Measurements from ENCODE around the gene RCBTB2.
"Not testable (repeated sequence)": the region's sequence is repeated elsewhere in the genome, so short reads cannot be mapped to it uniquely, and the experiment has no call there.

The RCBTB2 gene

DNA sequence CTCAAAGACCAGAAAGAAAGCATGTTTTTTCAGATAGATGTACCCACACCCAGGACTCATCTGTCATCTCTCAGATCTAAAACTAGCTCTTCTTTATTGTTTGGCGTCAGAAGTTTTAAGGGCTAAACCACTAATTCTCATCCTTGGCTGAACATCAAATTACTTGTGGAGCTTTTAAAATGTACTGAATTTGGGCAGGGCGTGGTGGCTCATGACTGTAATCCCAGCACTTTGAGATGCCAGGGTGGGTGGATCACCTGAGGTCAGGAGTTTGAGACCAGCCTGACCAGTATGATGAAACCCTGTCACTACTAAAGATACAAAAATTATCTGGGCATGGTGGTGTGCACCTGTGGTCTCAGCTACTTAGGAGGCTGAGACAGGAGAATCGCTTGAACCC is 47.4 kb downstream of the RCBTB2 start:
- Histone ChIP-seq H3K27me3 (ENCODE audit: control insufficient read depth, insufficient read depth, low read length) (no peaks in the 10 kb centered on the region), H3K36me3 (ENCODE audit: control insufficient read depth, insufficient read depth, low read length) (no peaks in the 10 kb centered on the region), H3K27ac (ENCODE audit: low read depth, low read length) (no peak overlapping the region), H3K4me3 (ENCODE audit: low read length) (no peak overlapping the region), H3K9ac (ENCODE audit: low read length) (no peak overlapping the region), H3K4me1 (ENCODE audit: control insufficient read depth, insufficient read depth, low read length) (no peaks in the 10 kb centered on the region)

DNA sequence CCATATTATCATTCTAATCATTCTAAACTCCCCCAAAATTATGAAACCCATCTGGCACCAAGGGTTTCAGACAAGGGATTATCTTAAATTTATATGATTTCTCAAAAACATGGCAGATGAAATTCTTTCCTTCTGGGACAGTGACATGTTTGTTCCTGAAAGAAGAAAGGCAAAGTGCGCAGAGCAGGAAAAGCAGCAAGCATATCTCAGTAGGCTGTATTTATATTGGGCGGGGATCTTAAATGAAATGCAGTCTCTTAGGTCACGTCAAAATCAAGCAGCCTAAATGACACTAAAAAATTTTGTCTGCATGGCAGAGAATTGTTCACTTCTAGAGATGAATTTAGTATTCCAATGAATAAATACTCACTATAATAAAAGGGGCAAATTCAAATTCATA is 49.3 kb downstream of the RCBTB2 start:
- H3K27ac ChIP-seq (ENCODE audit: low read depth, low read length) = no peak overlapping the region
- no peaks in the 10 kb centered on the region for H3K4me1 ChIP-seq (ENCODE audit: control insufficient read depth, insufficient read depth, low read length)
- no peak overlapping the region for H3K9ac ChIP-seq (ENCODE audit: low read length)
- no peaks in the 10 kb centered on the region for H3K27me3 ChIP-seq (ENCODE audit: control insufficient read depth, insufficient read depth, low read length)
- peaks cover 2% of the 10 kb centered on the region for H3K36me3 ChIP-seq (ENCODE audit: control insufficient read depth, insufficient read depth, low read length)
- no peak overlapping the region for H3K4me3 ChIP-seq (ENCODE audit: low read length)

DNA sequence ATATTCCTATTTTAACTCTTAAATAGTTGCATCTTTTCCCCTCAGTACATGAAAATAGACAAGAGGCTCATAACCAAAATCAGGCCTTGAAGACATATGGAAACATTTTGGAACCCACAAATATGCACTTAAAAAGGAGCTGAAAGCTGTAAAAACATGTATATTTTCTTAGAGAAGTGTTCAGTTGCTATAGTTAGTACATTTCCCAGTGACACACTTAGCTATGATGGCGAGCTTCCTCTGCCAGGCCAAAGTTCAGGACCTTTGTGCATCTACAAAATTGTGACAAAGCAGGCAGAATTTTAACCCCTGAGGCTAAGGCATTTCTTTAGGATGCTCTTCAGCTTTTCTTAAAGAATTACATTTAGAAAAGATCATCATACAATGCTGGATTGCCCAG is 54.5 kb downstream of the RCBTB2 start:
- H3K4me1 ChIP-seq (ENCODE audit: control insufficient read depth, insufficient read depth, low read length) = no peaks in the 10 kb centered on the region
- no peak overlapping the region for H3K27ac ChIP-seq (ENCODE audit: low read depth, low read length)
- no peak overlapping the region for H3K4me3 ChIP-seq (ENCODE audit: low read length)
- H3K9ac ChIP-seq (ENCODE audit: low read length) = no peak overlapping the region
- H3K27me3 ChIP-seq (ENCODE audit: control insufficient read depth, insufficient read depth, low read length) = no peaks in the 10 kb centered on the region
- peaks cover 4% of the 10 kb centered on the region for H3K36me3 ChIP-seq (ENCODE audit: control insufficient read depth, insufficient read depth, low read length)

DNA sequence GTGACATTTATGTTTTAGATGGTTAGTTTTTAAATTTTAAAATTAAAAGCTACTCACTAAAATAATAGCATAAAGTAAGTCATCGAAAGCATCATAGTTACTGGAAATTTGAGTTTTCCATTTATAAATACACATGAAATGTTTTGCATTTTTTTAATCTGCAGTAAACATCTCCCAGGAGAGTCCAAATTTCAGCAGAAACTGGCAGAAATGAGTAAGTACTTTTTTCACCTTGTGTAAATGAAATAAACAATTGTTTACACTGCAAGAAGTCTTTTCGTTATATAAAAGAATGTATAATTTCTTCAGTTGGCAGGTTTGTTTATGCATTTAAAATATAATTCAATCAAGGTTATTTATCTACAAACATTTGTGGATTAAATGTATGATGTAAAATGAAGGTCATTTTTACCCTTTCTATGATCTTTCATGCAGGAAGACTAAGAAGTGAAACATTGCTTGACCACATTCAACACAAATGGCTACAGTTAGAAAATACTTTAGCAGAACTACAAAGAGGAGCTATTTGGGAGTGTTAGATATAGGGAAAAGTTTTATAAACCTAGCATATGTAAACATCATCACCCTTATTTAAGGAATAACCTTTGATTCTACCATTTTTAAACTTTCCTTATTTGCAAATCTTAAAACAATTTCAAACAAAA is 55.6 kb downstream of the RCBTB2 start:
- no peak overlapping the region for H3K4me3 ChIP-seq (ENCODE audit: low read length)
- no peaks in the 10 kb centered on the region for H3K4me1 ChIP-seq (ENCODE audit: control insufficient read depth, insufficient read depth, low read length)
- peaks cover 4% of the 10 kb centered on the region for H3K36me3 ChIP-seq (ENCODE audit: control insufficient read depth, insufficient read depth, low read length)
- no peaks in the 10 kb centered on the region for H3K27me3 ChIP-seq (ENCODE audit: control insufficient read depth, insufficient read depth, low read length)
- no peak overlapping the region for H3K27ac ChIP-seq (ENCODE audit: low read depth, low read length)
- H3K9ac ChIP-seq (ENCODE audit: low read length) = no peak overlapping the region

DNA sequence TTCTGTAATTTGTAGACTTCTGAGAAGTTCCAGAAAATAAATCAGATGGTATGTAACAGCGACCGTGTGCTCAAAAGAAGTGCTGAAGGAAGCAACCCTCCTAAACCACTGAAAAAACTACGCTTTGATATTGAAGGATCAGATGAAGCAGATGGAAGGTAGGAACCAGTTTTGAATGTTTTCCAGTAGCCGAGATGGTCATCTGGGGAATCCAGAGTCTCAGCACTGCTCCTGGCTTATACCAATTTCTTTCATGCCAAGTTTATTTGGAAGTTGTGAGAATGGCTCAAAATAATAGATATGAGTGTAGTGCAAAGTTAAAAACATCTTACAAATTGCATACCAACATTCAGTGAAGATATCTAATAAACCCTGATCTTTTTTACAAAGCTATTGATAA is 56.2 kb downstream of the RCBTB2 start:
- Histone ChIP-seq H3K27ac (ENCODE audit: low read depth, low read length) (peak overlapping the region; percentile 30), H3K4me3 (ENCODE audit: low read length) (no peak overlapping the region), H3K36me3 (ENCODE audit: control insufficient read depth, insufficient read depth, low read length) (peaks cover 4% of the 10 kb centered on the region), H3K27me3 (ENCODE audit: control insufficient read depth, insufficient read depth, low read length) (no peaks in the 10 kb centered on the region), H3K9ac (ENCODE audit: low read length) (no peak overlapping the region), H3K4me1 (ENCODE audit: control insufficient read depth, insufficient read depth, low read length) (no peaks in the 10 kb centered on the region)

DNA sequence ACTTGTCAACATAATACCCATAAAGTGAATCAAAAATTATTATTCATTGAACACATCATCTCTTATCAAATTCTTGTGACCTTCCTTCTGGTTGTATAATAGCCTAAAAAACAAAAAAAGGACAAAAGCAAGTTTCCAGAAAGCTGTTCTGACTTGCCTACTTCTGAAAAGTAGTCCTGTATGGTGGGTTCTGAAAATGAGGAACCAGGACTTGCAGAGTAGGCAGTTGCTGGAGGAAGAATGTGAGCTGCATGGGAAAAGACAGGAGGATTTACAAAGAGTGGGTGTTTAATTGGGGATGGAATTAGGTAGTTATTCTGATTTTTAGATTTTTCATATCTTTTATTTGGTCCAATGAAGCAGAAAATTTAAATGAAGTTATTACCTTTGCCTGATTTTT is 56.7 kb downstream of the RCBTB2 start:
- Histone ChIP-seq H3K36me3 (ENCODE audit: control insufficient read depth, insufficient read depth, low read length) (peaks cover 4% of the 10 kb centered on the region), H3K27ac (ENCODE audit: low read depth, low read length) (no peak overlapping the region), H3K9ac (ENCODE audit: low read length) (no peak overlapping the region), H3K4me1 (ENCODE audit: control insufficient read depth, insufficient read depth, low read length) (no peaks in the 10 kb centered on the region), H3K27me3 (ENCODE audit: control insufficient read depth, insufficient read depth, low read length) (no peaks in the 10 kb centered on the region), H3K4me3 (ENCODE audit: low read length) (no peak overlapping the region)

DNA sequence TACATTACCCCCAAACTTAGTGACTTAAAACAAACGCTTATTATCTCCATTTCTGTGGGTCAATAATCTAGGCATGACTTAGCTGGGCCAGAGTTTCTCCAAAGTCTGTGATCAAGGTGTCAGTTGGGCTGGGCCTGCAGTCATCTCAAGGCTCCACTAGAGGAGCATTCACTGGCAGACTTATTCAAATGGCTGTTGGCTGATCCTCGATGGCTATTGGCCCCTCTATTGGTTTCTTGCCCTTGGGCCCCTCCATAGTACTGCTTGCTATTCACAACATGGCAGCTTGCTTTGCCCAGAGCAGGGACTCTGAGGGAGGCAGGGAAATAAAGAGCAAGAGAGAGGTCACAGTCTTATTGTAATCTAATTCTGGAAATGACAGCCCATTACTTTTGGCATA is 57.6 kb downstream of the RCBTB2 start:
- no peak overlapping the region for H3K27ac ChIP-seq (ENCODE audit: low read depth, low read length)
- H3K27me3 ChIP-seq (ENCODE audit: control insufficient read depth, insufficient read depth, low read length) = no peaks in the 10 kb centered on the region
- H3K9ac ChIP-seq (ENCODE audit: low read length) = no peak overlapping the region
- peaks cover 4% of the 10 kb centered on the region for H3K36me3 ChIP-seq (ENCODE audit: control insufficient read depth, insufficient read depth, low read length)
- no peak overlapping the region for H3K4me3 ChIP-seq (ENCODE audit: low read length)
- H3K4me1 ChIP-seq (ENCODE audit: control insufficient read depth, insufficient read depth, low read length) = no peaks in the 10 kb centered on the region

DNA sequence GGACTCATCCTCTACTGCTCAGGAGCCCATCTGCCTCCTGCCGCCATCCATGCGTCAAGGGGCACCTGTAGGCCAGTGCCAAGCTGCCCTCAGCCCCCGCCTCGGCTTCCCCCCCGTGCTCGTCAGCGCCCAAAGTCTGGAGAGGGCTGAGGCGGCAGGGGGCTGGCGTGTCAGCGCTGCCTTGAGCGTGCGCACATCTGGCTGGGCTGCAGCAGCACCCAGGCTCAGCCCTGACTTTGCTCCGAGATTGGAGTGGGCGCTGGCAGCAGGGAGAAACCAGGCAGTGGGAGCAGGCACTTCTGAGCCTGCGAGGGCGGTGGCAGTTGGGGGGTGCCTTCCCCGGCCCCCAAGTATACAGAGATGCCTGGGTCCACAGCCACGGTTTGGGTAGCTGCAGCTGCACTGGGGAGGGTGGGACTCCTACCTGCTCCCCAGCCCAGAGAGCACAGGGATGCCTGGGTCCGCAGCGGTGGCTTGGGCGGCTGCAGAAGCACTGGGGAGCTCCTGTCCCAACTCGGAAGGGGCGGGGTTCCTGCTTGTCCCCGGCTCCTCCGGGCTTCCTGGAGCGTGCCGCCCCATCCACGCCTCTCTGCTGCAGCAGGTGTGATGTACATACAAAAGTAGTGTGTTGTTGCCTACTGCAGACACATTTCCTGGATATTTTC is 75.2 kb downstream of the RCBTB2 start:
- H3K9ac ChIP-seq (ENCODE audit: low read length) = no peak overlapping the region
- H3K4me3 ChIP-seq (ENCODE audit: low read length) = no peak overlapping the region
- no peaks in the 10 kb centered on the region for H3K27me3 ChIP-seq (ENCODE audit: control insufficient read depth, insufficient read depth, low read length)
- H3K4me1 ChIP-seq (ENCODE audit: control insufficient read depth, insufficient read depth, low read length) = no peaks in the 10 kb centered on the region
- peaks cover 8% of the 10 kb centered on the region for H3K36me3 ChIP-seq (ENCODE audit: control insufficient read depth, insufficient read depth, low read length)
- no peak overlapping the region for H3K27ac ChIP-seq (ENCODE audit: low read depth, low read length)

DNA sequence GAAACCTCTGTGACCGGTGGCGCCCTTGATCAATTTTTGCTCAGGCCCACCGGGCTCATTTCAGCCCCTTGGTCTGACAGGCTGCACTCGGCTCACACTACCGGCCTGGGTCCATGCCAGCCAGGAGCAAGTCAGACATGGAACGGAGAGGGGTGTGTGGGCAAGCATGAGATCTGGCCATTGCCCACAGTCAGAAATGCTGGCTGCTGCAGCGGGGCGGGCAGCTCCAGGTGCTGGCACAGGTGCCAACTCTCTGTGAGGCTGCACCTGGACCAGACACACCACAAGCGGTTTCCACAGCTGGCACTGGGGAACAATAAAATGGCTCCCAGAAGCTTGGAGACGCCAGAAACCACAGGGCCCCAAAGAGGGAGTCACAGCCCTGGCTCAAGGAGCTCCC is 76.3 kb downstream of the RCBTB2 start:
- no peaks in the 10 kb centered on the region for H3K27me3 ChIP-seq (ENCODE audit: control insufficient read depth, insufficient read depth, low read length)
- no peak overlapping the region for H3K4me3 ChIP-seq (ENCODE audit: low read length)
- no peak overlapping the region for H3K27ac ChIP-seq (ENCODE audit: low read depth, low read length)
- no peak overlapping the region for H3K9ac ChIP-seq (ENCODE audit: low read length)
- H3K4me1 ChIP-seq (ENCODE audit: control insufficient read depth, insufficient read depth, low read length) = no peaks in the 10 kb centered on the region
- peaks cover 8% of the 10 kb centered on the region for H3K36me3 ChIP-seq (ENCODE audit: control insufficient read depth, insufficient read depth, low read length)

DNA sequence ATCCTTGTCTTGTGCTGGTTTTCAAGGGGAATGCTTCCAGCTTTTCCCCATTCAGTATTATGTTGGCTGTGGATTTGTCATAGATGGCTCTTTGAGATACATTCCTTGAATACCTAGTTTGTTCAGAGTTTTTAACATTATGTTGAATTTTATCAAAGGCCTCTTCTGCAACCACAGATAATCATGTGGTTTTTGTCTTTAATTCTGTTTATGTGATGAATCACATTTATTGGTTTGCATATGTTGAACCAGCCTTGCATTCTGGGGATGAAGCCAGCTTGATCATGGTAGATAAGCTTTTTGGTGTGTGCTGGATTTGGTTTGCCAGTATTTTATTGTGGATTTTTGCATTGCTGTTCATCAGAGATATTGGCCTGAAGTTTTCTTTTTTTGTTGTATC is 81.7 kb downstream of the RCBTB2 start:
- not testable (repeated sequence) for H3K4me3 ChIP-seq (ENCODE audit: low read length); H3K27ac ChIP-seq (ENCODE audit: low read depth, low read length); H3K4me1 ChIP-seq (ENCODE audit: control insufficient read depth, insufficient read depth, low read length)

DNA sequence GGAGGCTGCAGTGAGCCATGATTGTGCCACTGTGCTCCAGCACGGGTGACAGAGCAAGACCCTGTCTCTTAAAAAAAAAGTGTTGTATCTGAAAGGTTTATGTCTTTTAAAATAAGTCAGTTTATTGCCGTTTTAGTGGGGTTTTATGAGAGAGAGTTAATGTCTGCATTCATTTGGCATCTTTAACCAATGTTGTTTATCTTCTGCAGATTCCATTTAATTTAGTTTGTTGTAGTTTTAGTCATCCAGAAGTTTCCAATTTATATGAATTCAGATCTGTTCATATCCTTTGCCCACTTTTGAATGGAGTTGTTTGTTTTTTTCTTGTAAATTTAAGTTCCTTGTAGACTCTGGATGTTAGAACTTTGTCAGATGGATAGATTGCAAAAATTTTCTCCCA is 83.2 kb downstream of the RCBTB2 start:
- Histone ChIP-seq H3K27me3 (ENCODE audit: control insufficient read depth, insufficient read depth, low read length) (no peaks in the 10 kb centered on the region), H3K4me3 (ENCODE audit: low read length) (no peak overlapping the region), H3K9ac (ENCODE audit: low read length) (no peak overlapping the region), H3K27ac (ENCODE audit: low read depth, low read length) (no peak overlapping the region), H3K4me1 (ENCODE audit: control insufficient read depth, insufficient read depth, low read length) (no peaks in the 10 kb centered on the region), H3K36me3 (ENCODE audit: control insufficient read depth, insufficient read depth, low read length) (no peaks in the 10 kb centered on the region)

More for the DNA sequence above, 81.7 kb downstream of the RCBTB2 start:
- H3K9ac ChIP-seq (ENCODE audit: low read length); H3K27me3 ChIP-seq (ENCODE audit: control insufficient read depth, insufficient read depth, low read length); H3K36me3 ChIP-seq (ENCODE audit: control insufficient read depth, insufficient read depth, low read length): not testable (repeated sequence)

DNA sequence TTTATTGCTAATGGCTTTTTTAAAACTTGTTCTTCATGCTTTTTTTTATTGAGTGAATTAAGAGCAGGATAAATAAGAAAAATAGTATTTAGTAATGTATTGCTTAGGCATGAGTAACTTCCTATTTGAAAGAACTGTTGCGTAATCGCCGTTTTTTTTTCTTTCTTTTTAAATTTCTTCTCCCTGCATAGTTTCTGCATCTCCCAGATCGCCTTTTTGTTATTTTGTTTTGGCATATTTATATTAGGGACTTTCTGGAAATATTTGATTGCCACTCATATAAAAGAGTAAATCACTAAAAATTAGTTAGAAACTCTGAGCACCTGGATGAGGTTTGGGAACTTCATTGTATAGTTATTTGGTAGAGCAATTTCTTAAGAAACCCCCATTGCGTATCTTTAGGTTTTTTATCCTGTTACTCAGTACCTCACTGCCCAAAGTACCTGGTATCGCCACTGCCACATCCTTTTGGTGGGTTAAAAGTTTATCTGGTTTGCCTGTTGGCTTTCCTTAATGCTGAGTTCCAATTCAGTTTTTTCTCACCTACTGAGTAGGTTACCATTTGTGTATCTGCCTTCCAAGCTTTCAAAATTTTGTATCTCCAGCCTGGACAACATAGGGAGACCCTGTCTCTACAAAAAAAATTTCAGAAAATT is 83.8 kb downstream of the RCBTB2 start:
- Histone ChIP-seq H3K4me3 (ENCODE audit: low read length) (no peak overlapping the region), H3K27me3 (ENCODE audit: control insufficient read depth, insufficient read depth, low read length) (no peaks in the 10 kb centered on the region), H3K9ac (ENCODE audit: low read length) (no peak overlapping the region), H3K4me1 (ENCODE audit: control insufficient read depth, insufficient read depth, low read length) (no peaks in the 10 kb centered on the region), H3K27ac (ENCODE audit: low read depth, low read length) (no peak overlapping the region), H3K36me3 (ENCODE audit: control insufficient read depth, insufficient read depth, low read length) (no peaks in the 10 kb centered on the region)
